DMS 273 treated with DMSO at 0.1 percent for 48 hours (cell line): ENCODE measurements around the gene PTGIS.

ENCODE experiments used
- DNase-seq: peaks from one replicate; lab custom pipeline; 2025; lab: John Stamatoyannopoulos, UW

The PTGIS gene

DNA sequence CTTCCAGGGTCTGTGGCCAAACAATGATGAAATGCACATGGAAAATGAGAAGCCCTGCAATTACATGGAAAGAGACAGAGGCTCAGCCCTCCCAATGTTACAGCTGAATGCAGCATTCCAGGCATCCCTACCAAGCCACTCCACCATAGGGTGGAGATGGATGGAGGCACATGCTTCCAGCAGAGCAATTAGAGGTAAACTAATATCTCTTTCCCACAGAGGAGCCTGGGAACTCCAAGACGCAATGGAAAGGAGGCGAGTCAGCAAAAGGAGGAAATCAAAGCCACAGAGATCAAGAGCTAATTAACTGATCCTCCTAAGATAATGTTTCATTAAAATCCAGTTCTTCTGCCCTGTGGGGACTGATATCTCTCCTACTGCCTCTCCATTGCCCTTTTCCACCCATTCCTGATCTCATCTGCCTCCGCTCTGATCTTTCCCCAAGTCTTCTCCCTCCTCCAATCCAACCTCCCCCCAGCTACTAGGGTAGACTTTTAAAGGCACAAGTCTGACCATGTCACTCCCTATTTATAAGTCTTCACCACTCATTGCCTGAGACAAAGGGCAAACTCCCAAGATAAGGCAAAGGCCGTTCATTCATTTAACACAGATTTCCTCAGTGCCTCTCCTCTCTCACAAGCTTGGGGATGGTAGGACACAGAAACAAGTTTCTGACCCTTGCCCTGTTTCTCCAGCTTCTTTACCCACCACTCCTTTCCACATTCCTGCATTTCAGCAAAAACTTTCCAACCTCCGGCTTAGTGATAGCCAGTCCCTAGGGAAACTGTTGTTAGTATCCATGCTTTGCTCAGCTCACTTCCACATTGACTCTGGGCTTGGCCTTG lies 71.2 kb downstream of the PTGIS start:
- DNase-seq: peak; percentile 7

DNA sequence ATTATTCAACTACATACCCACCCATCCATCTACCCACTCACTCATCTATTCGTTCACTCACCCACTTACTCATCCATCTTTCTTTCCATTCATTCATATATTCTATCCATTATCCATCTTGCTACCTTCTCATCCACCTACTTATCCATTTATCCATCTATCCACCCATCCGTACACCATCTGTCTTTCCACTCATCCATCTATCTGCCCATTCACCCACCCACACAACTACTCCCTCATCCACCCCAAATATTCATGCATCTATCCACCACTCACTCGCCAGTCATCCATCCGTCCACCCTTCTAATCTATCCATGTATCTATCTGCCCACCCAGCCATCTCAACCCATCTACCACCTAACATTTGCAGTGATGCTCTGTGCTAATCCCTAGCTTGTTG lies 71.9 kb downstream of the PTGIS start:
- DNase-seq: no peak

DNA sequence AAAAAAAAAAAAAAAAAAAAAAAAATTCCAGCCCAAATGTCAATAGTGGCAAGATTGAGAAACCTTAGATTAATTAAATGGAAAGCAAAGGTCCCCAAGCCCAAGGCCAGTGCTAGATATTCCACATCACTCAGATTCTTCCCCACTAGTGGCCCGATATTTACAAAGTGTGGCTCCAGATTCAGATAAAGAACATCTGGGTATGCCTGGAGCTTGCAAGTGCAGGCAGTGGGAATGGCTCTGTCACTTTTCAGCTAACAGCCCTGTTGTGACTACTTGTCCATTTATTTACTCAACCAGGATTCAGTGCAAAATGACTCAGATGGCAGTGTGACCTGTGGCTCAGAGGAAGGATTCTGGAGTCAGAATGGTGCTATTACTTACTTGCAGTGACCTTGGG lies 77.2 kb downstream of the PTGIS start:
- no peak for DNase-seq

DNA sequence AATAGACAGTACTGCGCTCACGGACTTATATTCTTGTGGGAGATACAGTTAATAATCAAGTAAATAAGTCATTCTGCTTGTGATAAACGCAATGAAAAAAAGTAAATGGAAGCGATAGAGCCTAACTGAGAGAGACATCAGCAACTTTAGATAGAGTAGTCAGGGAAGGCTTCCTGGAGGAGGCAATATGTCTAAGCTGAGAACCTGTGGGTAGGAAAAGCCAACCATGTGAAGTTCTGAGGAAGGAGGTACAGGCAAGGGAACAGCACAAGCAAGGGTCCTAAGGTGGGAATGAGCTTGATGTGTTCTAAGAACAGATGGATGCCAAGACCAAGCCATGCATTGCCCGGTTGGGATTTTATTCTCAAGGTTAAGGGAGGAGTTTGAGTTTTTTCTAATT lies 78.2 kb downstream of the PTGIS start:
- no peak for DNase-seq

DNA sequence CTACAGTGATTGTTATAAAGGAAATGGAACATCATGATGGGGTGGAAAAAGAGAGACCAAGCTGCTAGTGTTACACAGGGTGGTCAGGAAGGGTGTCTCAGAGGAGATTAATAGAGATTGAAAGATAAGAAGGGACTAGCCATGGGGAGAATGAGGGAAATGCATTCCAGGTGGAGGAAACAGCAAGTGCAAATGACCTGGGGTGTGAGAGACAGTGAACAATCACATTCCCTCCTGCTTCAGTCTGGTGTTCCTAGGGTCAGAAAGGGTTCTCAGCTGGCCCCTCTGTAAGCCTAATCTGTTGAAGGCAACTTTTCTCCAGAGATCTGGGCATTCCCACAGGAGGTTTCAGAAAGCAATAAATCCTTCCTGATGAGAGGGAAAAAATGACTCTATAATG lies 81.9 kb downstream of the PTGIS start:
- DNase-seq: no peak

DNA sequence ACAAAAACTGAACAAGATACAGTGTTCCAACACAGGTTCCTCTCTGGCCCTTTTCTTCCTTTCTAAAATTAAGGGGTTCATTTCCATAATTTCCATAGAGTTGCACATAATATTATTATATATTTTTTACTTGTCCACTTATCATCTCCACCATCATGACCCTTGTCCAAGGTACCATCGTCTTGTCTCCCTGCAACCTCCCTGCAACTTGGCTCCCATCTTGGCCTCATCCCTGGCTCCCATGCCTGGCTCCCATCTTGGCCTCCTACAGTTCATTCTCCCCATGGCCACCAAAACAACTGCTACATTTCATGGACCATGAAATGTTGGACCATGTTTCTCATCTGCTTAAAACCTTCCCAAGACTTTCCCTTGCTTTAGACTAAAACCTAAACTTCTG lies 82.4 kb downstream of the PTGIS start:
- no peak for DNase-seq

DNA sequence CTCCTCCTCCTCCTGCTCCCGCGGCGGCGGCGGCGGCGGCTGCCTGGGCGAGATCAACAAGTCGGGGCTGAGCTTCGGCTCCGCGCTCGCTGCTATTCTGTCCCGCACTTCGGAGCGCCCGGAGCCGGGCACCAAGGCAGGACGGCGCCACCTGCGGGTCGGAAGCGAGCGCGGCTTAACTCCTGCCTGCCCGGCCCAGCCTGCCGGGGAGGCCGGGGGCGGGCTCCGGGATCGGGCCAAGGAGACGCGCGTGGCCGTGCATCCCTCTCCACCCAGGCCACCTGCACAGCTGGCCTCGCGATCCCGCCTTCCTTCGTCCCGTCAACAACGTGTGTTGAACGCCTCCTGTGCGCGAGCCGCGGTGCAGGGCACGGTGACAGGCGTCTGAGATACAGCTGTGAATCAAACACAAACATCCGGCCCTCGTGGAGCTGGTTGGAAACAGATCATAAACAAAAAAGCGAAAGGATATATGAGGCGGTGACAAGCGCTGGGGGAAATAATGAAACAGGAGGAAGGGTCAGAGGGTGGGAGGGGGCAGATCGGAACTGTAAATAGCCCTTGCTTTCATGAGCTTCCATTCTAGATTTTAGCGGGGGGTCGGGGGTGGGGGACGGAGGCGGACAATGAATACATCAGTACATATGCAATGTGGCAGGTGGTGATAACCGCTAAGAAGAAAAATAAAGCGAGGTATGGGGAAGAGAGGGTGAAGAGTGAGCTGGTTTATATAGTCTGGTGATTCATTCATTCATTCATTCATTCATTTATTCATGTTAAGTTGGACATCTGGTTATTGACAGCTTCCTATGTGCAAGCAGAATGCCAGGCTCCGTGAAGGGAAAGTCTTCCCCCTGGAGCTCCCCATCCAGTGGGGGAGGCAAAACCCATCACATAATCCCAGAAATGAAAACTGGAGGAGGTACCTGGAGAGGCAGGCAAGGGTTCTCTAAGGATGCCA lies 83.5 kb downstream of the PTGIS start:
- DNase-seq: peak; percentile 56

DNA sequence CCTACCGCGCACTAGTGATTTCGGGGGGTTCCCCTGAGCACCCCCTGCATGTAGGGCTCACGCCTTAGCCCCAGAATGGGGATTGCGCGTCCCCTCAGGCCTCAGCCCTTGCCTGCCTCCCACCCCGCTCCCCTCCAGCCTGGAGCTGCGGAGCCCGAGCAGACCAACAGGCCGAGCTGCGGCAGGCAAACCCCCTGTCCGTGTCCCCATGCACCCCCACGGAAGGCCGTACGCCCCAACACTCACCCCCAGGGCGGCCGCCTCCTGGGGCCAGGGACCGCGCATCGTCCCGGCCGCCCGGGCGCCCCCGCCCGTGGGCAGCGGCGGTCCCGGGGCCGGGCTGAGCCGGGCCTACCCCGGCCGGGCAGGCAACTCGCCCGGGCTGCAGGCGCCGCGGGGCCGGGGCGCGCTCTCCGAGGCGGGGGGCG lies 84.2 kb downstream of the PTGIS start:
- no peak for DNase-seq

DNA sequence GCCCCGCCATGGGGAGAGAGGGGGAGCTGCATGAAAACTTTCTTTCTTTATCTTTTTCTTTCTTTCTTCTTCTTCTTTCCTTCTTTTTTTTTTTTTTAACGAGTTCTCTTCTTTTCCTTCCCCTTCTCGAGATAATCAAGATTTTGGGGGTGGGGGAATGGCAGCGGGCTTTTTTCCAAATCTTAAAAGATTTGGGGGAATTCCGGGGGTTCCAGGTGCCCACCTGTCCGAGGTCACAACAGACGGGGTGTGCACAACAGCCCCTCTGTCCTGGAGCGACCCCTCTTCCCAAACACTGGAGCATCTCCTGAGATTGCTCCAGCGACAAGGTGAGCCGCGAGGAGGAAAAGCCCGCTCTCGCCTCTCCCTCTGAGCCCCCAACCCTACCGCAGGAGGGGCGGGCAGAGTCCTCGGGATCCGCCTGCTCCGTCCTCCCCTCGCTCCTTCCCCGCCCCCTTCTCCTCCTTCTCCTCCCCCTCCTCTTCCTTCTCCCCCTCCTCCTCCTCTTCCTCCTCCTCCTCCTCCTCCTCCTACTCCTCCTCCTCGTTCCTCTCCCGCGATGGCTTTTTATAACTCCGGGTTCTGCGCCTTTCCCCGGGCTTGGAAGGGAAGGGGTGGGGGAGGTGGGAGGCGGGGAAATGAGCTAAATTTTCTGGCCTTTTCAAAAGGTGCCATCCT lies 84.8 kb downstream of the PTGIS start:
- DNase-seq: no peak

DNA sequence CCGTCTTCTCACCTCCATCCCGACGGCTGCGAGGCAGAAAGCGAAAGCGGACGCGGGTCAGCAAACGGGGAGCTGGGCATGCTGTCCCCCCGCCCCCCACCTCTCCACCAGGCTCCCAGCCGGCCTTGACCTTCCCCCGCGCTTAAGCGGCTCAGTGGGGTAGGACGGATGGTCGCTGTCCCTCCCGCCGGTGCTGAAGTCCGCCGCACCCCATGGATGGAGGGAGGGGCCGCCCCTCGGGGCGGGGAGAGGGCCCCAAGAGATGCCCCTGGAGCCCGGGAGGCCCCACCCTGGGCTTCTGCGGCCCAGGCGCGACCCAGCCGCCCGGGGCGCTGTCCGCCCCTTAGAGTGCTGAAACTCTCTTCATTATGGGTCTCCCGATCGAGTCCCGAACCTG lies 85.3 kb downstream of the PTGIS start, which contains the start of gene KCNB1:
TSS of gene KCNB1 (minus strand) at position 48 of the 397 bp plus-strand sequence. CDS start 188 bp downstream, outside the sequence.
- no peak for DNase-seq

DNA sequence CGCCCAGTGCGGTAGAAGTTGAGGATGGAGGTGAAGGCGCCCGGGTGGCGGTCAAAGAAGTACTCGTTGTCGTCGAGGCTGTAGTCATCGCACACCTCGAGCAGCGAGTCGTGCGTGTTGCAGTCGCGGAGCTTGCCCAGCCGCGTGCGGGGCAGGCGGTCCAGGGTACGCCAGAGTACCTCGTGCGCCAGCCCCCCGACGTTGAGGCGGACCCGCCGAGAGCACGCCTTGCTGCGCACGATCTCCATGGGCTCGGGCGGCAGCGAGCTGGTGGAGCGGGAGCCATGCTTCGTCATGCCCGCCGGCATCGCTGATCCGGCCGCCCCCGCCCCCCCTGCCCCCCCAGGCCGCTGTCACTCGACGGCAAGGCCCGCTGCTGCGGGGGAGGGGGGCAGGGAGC lies 85.8 kb downstream of the PTGIS start:
- DNase-seq: no peak

DNA sequence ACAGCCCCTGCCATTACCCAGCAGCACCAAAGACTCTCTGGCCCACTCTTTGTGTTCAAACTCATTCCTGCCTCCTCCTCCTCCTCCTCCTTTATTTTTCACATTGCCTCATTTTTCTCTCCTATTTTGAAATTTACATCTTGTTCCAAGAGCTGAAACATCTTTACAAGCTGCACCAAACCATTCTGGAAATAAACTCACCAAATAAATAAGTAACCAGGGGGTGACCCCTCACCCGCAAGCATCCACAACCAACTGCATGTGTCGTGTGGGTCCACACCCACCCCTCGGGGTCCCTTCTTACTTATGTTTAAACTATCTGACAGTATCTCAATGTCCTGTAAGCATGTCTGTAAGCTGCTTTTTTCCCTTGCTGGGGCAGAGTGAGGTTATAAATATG lies 86.8 kb downstream of the PTGIS start:
- no peak for DNase-seq

DNA sequence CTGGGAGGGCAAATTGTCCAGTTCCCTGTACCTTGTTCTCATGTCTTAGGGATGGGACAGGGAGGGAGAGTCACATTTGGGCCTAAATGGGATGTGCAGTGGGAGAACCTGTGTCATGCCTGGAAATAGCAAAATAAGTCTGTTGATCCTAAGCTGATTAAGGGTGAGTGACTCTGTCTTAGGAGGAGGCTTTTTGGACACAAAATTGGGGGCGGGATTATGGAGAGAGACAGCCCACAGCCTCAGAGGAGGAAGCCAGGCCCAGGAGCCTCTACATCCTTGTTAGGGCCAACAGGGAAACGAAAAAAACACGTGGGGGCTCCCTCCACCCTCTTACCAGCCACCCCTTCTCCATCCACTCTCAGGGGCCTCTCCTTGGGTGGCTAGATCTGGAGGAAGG lies 87.7 kb downstream of the PTGIS start:
- no peak for DNase-seq

DNA sequence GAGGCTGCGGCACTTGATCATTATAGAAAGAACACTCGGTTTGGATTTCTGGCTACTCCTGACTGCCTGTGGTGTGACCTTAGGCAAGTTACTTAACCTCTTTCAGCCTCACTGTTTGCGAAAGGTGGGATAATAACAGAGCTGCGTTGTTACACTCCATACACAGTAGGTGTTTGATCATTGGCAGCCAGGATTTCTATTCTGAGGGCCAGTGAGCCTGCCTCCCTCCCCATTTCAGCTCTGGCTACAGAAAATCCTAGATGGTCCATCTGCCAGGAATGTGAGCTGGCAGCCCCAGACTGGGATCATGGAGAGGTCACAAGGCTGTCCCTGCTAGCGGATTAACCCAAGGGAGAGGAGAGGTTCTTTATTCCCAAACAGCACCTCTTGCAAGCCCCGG lies 88.2 kb downstream of the PTGIS start:
- DNase-seq: no peak

DNA sequence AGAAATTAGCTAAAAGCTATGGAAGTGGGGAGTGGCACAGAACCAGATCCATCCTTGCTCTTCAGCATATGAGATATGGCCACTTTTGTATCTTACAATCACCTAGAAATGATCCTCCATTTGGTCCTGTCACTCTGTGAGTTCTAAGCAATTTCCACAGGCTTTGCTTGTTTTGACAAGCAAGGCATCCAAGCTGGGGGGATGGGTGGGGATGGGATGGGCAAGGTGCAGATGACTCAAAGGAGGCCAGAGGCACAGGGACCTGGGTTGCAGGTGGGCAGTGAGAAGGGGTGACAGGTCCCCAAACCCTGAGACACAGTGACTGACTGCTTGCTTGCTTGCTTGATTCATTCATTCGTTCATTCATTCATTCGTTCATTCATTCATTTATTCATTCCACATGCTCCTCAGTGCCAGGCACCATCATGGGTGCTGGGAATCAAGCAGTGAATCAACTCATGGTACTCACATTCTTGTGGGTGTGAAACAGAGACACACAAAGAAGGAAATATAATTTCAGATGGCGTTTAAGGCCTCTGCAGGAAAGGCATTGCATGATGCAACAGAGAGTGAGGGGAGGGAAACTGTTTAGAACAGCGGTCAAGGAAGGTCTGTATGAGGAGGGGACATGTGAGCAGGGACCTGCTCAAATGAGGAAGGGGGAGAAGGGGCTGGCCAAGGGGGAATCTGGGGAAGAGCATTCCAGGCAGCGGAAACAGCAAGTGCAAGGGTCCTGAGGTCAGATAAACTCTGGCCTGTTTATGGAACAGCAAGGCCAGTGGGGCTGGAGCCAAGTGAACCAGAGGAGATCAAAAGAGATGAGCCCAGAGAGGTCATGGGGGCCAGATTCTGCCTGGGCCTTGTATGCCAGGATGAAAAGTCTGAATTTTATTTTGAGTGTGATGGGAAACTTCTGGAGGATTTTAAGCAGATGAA lies 88.9 kb downstream of the PTGIS start:
- no peak for DNase-seq

DNA sequence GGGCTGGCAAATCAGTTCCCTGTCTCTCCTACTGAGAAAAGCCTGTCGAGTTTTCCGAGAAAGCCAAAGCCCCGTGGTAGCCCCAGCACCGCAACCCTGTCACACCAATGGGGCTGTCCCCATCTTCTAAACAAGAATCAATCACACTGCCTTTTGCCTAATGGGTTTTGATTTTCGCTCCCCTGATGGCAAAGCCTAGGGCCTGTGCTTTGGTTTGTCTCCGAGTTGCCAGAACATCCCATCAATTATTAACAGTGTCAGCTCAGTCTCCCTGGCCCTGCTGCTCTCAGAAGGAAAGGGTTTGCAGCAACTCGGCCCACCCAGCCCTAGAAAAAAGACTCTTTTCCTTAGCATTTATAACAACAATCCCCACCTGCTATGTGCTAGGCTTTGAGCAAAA lies 89.7 kb downstream of the PTGIS start:
- DNase-seq: no peak

DNA sequence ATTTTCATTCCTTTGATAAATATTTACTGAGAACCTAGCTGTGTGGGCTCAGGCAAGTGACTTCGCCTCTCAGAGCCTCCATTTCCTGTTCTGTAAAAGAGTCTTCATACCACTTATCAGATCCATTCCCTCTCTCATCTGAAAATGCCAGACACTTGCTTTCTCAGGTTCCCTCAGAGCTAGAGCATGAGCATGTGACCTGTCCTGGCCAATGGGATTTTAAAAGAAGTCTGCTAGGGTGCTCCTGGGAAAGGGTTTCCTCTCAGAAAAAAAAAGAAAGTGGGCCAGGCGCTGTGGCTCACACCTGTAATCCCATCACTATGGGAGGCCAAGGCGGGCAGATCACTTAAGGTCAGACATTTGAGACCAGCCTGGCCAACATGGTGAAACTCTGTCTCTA lies 90.7 kb downstream of the PTGIS start:
- no peak for DNase-seq

DNA sequence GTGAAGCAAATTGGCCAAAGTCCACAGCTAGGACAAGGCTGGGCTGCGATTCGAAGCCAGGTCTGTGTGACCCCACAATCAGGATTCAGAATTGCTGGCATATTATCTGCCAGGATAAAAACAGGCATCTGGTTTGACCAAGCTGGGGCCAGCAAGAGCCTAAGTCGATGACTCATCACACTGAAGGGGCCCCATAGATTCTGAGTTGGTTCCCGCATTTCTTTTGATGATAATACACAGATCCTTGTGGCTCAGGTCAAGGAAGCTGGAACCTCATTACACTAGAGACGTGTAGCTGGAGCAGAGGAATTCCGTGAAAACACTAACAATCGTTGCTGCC lies 92.0 kb downstream of the PTGIS start:
- DNase-seq: no peak

DNA sequence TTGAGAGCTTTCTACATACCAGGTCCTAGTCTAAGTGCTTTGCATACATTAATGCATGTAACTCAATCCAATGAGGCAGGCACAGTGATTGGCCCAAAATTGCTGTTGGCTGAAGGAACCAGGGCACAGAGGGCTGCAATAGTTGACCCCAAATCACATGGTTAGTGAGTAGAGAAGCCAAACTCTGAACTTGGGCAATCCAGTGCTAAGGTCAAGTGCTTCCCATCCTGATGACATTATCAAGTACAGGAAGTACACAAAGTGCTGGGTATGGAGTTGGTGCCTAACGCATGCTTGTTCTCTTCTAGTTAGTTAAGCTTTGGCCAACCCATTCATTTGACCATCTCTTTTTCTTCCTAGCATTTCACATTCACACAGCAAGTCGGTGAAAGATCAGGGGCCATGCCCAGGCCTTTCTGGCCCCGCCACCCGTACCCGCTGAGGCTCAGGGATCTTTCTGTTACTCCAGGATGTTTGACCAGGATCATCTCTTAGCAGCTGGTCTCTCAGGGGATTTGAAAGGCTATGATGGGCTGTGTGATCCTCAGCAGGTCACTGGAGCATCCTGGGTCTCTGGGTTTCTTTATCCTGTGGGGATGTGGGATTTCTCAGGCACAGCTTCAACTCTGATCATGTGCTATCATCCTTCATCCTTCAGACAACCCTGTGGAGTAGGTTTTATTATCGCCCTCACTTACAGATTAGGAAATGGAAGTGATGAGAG lies 92.5 kb downstream of the PTGIS start:
- no peak for DNase-seq

DNA sequence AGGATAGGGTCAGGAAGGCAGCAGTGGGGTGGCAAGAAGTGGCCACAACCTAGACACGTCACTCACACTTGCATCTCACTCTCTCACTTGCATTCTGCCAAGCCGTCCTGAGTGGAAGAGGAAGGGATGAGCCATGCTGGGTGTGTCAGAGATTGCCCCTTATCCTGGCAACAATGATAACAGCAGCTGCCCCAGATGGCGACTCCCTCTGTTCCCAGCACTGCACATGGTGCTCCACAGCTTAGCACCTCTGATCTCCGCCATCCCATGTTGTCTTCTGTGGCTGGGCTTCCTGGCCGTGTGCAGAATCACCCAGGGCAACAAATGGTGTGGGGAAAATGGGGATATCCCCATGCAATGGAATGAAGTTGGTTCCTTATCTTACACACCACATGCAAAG lies 96.5 kb downstream of the PTGIS start:
- DNase-seq: no peak

DNA sequence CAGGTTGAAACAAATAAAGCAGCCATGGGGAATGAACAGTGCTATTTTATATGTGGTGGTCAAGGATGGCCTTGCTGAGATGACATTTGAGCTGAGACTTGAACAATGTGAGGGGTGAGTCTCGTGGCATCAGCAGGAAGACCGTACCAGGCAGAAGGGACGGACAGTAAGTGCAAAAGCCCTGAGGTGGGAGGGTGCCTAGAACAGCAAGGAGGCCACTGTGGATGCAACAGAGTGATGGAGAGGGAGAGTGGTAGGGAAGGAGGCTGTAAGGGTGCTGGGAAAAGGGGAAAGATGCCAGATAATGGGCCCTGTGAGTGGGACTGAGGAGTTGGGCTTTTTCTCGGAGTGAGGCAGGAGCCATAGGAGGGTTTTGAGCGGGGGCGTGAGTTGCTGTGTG lies 97.0 kb downstream of the PTGIS start:
- DNase-seq: no peak
